ENCODE data around the gene EWSR1.

GRCh38 chr22:29263791-29264276 is 4.2 kb upstream of the EWSR1 start:
- TF ChIP-seq EZH2 (IDR thresholded peaks at IDR 0.05; ENCODE audit: insufficient read depth, low read length) (no peak), CTCF (IDR thresholded peaks at IDR 0.05; ENCODE audit: insufficient read depth, low read depth, low read length) (no peak)

Data from astrocyte (in vitro differentiated cells and primary cell).